ENCODE results near the gene NTRK1. TPM values are rescaled to one million over a fixed set of nuclear protein-coding genes. Genes with fewer than 3 reads are reported as not detected.

NTRK1 gene
- total RNA-seq, 2 experiments from 2014 or later: 1.6 to 1.8 TPM

GRCh38 chr1:156896490-156897033, 35.9 kb downstream of the NTRK1 start:
- ChIA-PET CTCF (no interaction called here), POLR2A (no interaction called here)
- no peak for DNase-seq
- Mint-ChIP-seq H3K4me1 (peaks cover 32% of the 10 kb centered on the region), H3K9me3 (no peaks in the 10 kb centered on the region), H3K36me3 (ENCODE audit: low read depth) (no peaks in the 10 kb centered on the region), H3K27me3 (peaks cover 53% of the 10 kb centered on the region), H3K27ac (no peak overlapping the region), H3K4me3 (no peak overlapping the region)

- peaks cover 25% of the 10 kb centered on the region for H3K4me1 Mint-ChIP-seq
- DNase-seq: no peak
- H3K27ac Mint-ChIP-seq: no peak overlapping the region
- POLR2A ChIA-PET: no interaction called here
- H3K4me3 Mint-ChIP-seq: no peak overlapping the region
- no peaks in the 10 kb centered on the region for H3K9me3 Mint-ChIP-seq
- peaks cover 49% of the 10 kb centered on the region for H3K27me3 Mint-ChIP-seq
- CTCF ChIA-PET: no interaction called here
- no peaks in the 10 kb centered on the region for H3K36me3 Mint-ChIP-seq (ENCODE audit: low read depth)
Measured at GRCh38 chr1:156897078-156897825, 36.6 kb downstream of the NTRK1 start.

- no peaks in the 10 kb centered on the region for H3K9me3 Mint-ChIP-seq
- DNase-seq: peak; percentile 20
- no peaks in the 10 kb centered on the region for H3K36me3 Mint-ChIP-seq (ENCODE audit: low read depth)
- H3K4me3 Mint-ChIP-seq: no peak overlapping the region
- peaks cover 18% of the 10 kb centered on the region for H3K4me1 Mint-ChIP-seq
- peaks cover 43% of the 10 kb centered on the region for H3K27me3 Mint-ChIP-seq
- CTCF ChIA-PET: interaction anchor here (0.9 to 1.2 kb wide), 3 partner anchors 9 to 64 kb away, joined by 3 to 6 read pairs (median 3); no protein-coding TSS in a partner anchor
- no peak overlapping the region for H3K27ac Mint-ChIP-seq
- POLR2A ChIA-PET: no interaction called here
Measured at GRCh38 chr1:156898161-156898566, 37.5 kb downstream of the NTRK1 start.

- Mint-ChIP-seq H3K27ac (no peak overlapping the region), H3K9me3 (no peaks in the 10 kb centered on the region), H3K4me1 (peaks cover 14% of the 10 kb centered on the region), H3K27me3 (peaks cover 40% of the 10 kb centered on the region), H3K36me3 (ENCODE audit: low read depth) (no peaks in the 10 kb centered on the region), H3K4me3 (no peak overlapping the region)
- ChIA-PET POLR2A (no interaction called here), CTCF (interaction anchor here (0.8 to 1.4 kb wide), 5 partner anchors 10 to 63 kb away, joined by 3 to 6 read pairs (median 3); no protein-coding TSS in a partner anchor)
- DNase-seq: no peak
Measured at GRCh38 chr1:156898971-156899664, 38.5 kb downstream of the NTRK1 start.

GRCh38 chr1:156899956-156900718, 39.5 kb downstream of the NTRK1 start:
- DNase-seq: no peak
- Mint-ChIP-seq H3K27me3 (peaks cover 32% of the 10 kb centered on the region), H3K9me3 (no peaks in the 10 kb centered on the region), H3K4me3 (no peak overlapping the region), H3K27ac (no peak overlapping the region), H3K36me3 (ENCODE audit: low read depth) (no peaks in the 10 kb centered on the region), H3K4me1 (peaks cover 13% of the 10 kb centered on the region)
- CTCF ChIA-PET: interaction anchor here (1.2 to 1.4 kb wide), 2 partner anchors 10 to 11 kb away, joined by 4 read pairs; no protein-coding TSS in a partner anchor
- POLR2A ChIA-PET: no interaction called here

GRCh38 chr1:156900896-156901589, 40.4 kb downstream of the NTRK1 start:
- H3K27ac Mint-ChIP-seq: no peak overlapping the region
- peaks cover 33% of the 10 kb centered on the region for H3K27me3 Mint-ChIP-seq
- ChIA-PET POLR2A (interaction anchor here (1.2 kb wide), 1 partner anchor 27 kb away, joined by 4 read pairs; no protein-coding TSS in a partner anchor), CTCF (interaction anchor here (0.9 to 1.2 kb wide), 3 partner anchors 10 to 61 kb away, joined by 3 to 4 read pairs (median 3); no protein-coding TSS in a partner anchor)
- no peak overlapping the region for H3K4me3 Mint-ChIP-seq
- H3K4me1 Mint-ChIP-seq: peaks cover 13% of the 10 kb centered on the region
- no peaks in the 10 kb centered on the region for H3K36me3 Mint-ChIP-seq (ENCODE audit: low read depth)
- no peak for DNase-seq
- H3K9me3 Mint-ChIP-seq: no peaks in the 10 kb centered on the region

- H3K4me1 Mint-ChIP-seq: peaks cover 13% of the 10 kb centered on the region
- DNase-seq: no peak
- no peaks in the 10 kb centered on the region for H3K36me3 Mint-ChIP-seq (ENCODE audit: low read depth)
- ChIA-PET CTCF (interaction anchor here (0.9 to 1.1 kb wide), 2 partner anchors 10 to 60 kb away, joined by 3 read pairs; no protein-coding TSS in a partner anchor), POLR2A (interaction anchor here (1.2 kb wide), 1 partner anchor 26 kb away, joined by 4 read pairs; no protein-coding TSS in a partner anchor)
- H3K27ac Mint-ChIP-seq: no peak overlapping the region
- no peaks in the 10 kb centered on the region for H3K9me3 Mint-ChIP-seq
- H3K4me3 Mint-ChIP-seq: no peak overlapping the region
- H3K27me3 Mint-ChIP-seq: peaks cover 31% of the 10 kb centered on the region
Measured at GRCh38 chr1:156901590-156901900, 40.9 kb downstream of the NTRK1 start.

- H3K9me3 Mint-ChIP-seq: no peaks in the 10 kb centered on the region
- no peak for DNase-seq
- peaks cover 13% of the 10 kb centered on the region for H3K4me1 Mint-ChIP-seq
- no peaks in the 10 kb centered on the region for H3K36me3 Mint-ChIP-seq (ENCODE audit: low read depth)
- ChIA-PET POLR2A (interaction anchor here (1.2 kb wide), 1 partner anchor 25 kb away, joined by 4 read pairs; no protein-coding TSS in a partner anchor), CTCF (interaction anchor here (1.1 kb wide), 1 partner anchor 60 kb away, joined by 3 read pairs; no protein-coding TSS in a partner anchor)
- H3K27ac Mint-ChIP-seq: no peak overlapping the region
- no peak overlapping the region for H3K4me3 Mint-ChIP-seq
- H3K27me3 Mint-ChIP-seq: peaks cover 31% of the 10 kb centered on the region
Measured at GRCh38 chr1:156901966-156902915, 41.6 kb downstream of the NTRK1 start.

GRCh38 chr1:156903328-156904091, 42.8 kb downstream of the NTRK1 start:
- Mint-ChIP-seq H3K27ac (no peak overlapping the region), H3K4me3 (no peak overlapping the region), H3K36me3 (ENCODE audit: low read depth) (no peaks in the 10 kb centered on the region), H3K4me1 (peaks cover 2% of the 10 kb centered on the region), H3K27me3 (peaks cover 22% of the 10 kb centered on the region), H3K9me3 (no peaks in the 10 kb centered on the region)
- DNase-seq: no peak
- POLR2A ChIA-PET: no interaction called here
- CTCF ChIA-PET: no interaction called here

GRCh38 chr1:156904187-156904959, 43.7 kb downstream of the NTRK1 start:
- CTCF ChIA-PET: no interaction called here
- Mint-ChIP-seq H3K36me3 (ENCODE audit: low read depth) (no peaks in the 10 kb centered on the region), H3K4me1 (no peaks in the 10 kb centered on the region), H3K27me3 (peaks cover 16% of the 10 kb centered on the region), H3K4me3 (no peak overlapping the region), H3K27ac (no peak overlapping the region), H3K9me3 (no peaks in the 10 kb centered on the region)
- no peak for DNase-seq
- POLR2A ChIA-PET: no interaction called here
